NCI-H1930 (cell line): Measurements from ENCODE around the gene ALPG.
"Not testable (repeated sequence)": the region's sequence is repeated elsewhere in the genome, so short reads cannot be mapped to it uniquely, and the experiment has no call there.

Source experiments
- DNase-seq, 2 experiments: peaks; one replicate each; lab custom pipeline; 2025; lab: John Stamatoyannopoulos, UW

The ALPG gene

GRCh38 chr2:232396683-232397082 lies 10.0 kb upstream of the ALPG start:
- DNase-seq: no peak

- no peak for DNase-seq
Measured at GRCh38 chr2:232398293-232399034, 8.2 kb upstream of the ALPG start.

GRCh38 chr2:232400256-232401015 lies 6.2 kb upstream of the ALPG start:
- no peak for DNase-seq

- DNase-seq: no peak
Measured at GRCh38 chr2:232402518-232402917, 4.1 kb upstream of the ALPG start.

- DNase-seq: no peak
Measured at GRCh38 chr2:232405943-232406510, 617 bp upstream of the ALPG start.

GRCh38 chr2:232407428-232408150 lies 945 bp downstream of the ALPG start:
- DNase-seq: not testable (repeated sequence)

- DNase-seq: not testable (repeated sequence)
Measured at GRCh38 chr2:232408269-232408668, 1.6 kb downstream of the ALPG start.

GRCh38 chr2:232409617-232410016 lies 3.0 kb downstream of the ALPG start:
- not testable (repeated sequence) for DNase-seq

GRCh38 chr2:232410238-232410900 lies 3.7 kb downstream of the ALPG start:
- no peak for DNase-seq

GRCh38 chr2:232411901-232412629 lies 5.4 kb downstream of the ALPG start:
- no peak for DNase-seq

GRCh38 chr2:232412986-232413385 lies 6.3 kb downstream of the ALPG start:
- no peak for DNase-seq

- DNase-seq: no peak
Measured at GRCh38 chr2:232415138-232415690, 8.6 kb downstream of the ALPG start.

GRCh38 chr2:232415736-232416520 lies 9.3 kb downstream of the ALPG start:
- no peak for DNase-seq

GRCh38 chr2:232416521-232417470 lies 10.2 kb downstream of the ALPG start:
- no peak for DNase-seq

- DNase-seq: no peak
Measured at GRCh38 chr2:232417489-232417888, 10.8 kb downstream of the ALPG start.

GRCh38 chr2:232418056-232418455 lies 11.4 kb downstream of the ALPG start:
- DNase-seq: no peak

- DNase-seq: no peak
Measured at GRCh38 chr2:232418466-232419244, 12.0 kb downstream of the ALPG start.
